Measurements from ENCODE around the gene RHBDD2.

GRCh38 chr7:75905785-75906604 is 27.2 kb downstream of the RHBDD2 start:
- TF ChIP-seq EZH2 (IDR thresholded peaks at IDR 0.05; ENCODE audit: insufficient read depth, poor library complexity, severe bottlenecking): no peak
- no peak for TF ChIP-seq EZH2phosphoT487 (IDR thresholded peaks at IDR 0.05; ENCODE audit: insufficient read depth, low read depth)

All from GM23248 (cell line).